ENCODE results near the gene MMEL1. TPM values are rescaled to one million over a fixed set of nuclear protein-coding genes. Genes with fewer than 3 reads are reported as not detected.

Gene MMEL1
- polyA plus RNA-seq, 3 donors = 3.2 to 3.7 (median 3.3) TPM

DNA sequence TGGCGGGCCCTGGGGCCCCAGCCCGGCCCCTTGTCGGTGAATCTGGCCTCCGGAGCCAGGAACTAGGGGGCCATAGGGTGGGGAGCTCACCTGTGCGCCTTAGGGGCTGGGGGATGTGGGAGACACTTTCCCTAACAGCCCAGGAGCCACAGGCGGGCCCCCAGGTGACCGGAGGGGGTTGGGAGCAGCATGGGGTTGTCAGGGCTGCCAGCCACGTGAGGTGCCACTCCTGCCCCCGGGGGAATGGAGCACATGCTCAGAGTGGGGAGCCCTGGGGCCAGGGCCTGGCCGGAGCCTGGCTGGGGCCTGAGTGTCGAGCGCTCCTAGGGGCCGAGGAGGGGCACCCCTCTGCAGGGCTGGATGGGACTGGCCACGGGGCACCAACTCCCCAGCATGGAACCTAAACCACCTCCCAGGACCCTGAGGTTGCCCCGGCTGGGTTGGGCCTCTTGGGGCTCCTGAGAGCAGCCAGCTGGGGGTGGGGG is 26.4 kb downstream of the MMEL1 start:
- no peak for DNase-seq

DNA sequence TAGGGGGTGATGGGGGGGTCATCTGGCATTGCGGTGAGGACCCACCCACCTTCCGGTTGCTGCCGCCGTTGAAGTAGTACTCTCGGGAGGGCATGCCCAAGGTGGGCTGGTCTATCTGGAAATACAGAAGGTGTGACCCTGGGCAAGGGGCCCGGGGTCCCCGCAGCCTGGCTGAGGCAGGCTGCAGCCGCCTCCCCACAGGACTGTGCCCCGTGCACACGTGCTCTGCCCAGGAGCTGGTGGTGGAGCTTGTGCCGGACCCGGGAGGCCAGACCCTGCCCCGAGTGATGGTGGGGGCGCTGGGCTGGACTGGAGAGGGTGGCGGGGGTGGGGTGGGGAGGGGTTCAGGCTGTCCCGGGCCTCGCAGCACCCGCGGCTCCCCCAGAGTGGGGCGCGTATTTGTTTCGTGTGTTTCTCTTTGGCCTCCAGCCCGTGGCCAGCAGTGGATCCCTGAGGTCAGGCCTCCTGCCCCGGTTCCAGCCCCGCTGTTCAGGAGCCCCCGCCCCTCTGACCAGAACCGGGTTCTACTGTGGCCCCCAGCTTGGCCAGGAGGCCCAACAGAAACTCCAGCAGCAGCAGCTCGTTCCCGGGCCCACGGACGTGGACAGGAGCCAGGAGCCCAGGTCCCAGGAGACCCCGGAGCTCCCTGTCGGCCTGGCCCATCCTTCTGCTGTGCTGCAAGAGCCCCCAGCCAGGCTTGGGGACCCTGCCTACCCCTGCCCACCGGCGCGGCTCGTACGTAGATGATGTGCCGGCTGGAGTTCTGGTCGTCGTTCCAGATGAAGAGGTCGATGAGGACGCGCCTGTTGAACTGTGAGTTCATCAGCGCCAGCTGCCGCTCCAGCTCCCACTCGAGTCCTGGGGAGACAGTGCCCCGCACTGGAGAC is 27.1 kb downstream of the MMEL1 start:
- DNase-seq = no peak

DNA sequence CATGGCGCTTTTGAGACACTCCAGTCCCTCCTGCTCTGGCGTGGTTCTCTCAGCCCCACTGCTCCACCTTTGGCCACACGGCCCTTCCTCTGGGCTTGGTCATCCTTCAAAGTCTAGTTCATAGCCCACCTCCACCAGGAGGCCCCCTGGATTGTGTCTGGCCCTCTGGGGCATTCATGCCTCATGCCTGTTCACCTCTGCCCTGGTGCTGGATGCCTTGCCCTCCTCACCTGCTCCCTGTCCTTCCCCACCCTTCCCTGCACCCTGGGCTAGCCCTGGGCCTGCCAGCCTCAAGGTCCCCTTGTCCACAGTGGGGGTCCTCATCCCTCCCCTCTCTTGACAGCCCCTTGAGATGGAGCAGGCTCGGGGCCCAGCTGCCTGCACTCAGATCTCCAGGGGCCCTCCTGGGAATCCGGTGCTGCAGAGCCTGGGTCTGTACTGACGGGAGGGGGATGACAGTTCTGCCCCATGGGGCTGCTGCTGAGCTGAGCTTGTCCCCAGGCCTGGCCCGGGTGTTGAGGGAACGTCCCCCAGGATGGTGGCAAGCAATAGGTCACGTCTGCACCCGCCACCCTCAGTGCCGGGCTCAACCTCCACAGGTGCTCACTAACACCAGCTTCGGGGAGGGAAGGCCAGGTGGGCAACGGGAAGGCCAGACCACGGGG is 27.8 kb downstream of the MMEL1 start:
- no peak for DNase-seq

DNA sequence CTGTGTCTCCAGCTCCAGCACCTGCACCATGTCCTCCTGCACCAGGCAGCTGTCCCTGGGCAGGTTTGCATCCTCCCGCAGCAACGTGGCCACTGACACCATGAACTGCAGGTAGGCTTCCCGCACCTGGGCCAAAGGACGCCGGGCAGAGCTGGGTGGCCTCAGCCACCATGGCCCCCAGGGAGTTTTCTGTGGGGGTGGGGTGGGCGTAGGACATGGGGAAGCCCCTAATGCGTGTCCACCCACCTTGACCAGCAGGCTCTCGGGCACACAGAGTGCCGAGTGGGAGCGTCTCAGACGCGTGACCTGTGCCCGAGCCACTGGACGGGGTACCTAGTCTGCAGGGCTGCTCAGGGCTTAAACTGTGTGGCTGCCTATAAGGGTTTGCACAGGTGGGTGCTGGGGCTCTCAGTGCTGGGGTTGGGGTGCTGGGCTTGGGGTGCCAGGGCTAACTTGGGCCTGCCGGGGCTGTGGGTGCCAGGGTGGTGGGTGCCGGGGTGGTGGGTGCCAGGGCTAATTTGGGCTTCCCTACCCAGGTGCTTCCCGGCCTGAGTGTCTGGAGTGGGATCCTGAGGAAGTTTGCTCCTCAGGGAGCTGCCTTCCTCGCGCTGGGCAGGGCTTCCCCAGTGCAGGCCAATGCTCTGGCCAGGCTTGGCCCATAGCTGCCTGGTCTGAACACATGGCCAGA is 28.5 kb downstream of the MMEL1 start:
- DNase-seq = no peak

DNA sequence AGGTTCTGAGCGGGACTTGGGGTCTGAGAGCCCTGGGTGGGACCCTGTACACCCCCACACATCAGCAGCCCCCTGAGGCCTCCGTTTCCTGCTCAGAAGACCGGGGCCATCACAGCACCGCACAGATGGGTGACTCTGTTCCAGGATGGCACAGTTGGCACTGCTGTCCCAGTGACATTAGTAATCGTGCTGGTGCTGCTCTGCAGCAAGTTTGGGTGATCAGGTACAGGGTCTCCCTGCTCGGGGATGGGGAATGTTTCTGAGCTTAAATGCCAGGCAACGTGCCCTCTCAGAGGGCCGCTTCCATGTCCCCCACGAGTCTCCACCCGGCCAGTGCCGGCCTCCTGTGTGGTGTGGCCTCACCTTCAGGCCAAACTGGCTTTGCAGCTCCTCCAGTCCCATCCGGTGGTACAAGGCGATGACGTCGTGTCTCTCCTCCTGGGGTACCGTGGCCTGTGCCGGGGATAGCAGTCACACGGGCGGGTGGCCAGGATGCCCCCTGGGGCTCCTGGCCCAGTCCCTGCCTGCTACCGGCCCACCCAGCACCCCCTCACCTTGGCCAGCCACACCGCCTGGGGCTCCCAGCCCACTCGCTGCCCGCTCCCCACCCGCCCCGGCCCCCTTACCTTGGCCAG is 29.2 kb downstream of the MMEL1 start:
- no peak for DNase-seq

DNA sequence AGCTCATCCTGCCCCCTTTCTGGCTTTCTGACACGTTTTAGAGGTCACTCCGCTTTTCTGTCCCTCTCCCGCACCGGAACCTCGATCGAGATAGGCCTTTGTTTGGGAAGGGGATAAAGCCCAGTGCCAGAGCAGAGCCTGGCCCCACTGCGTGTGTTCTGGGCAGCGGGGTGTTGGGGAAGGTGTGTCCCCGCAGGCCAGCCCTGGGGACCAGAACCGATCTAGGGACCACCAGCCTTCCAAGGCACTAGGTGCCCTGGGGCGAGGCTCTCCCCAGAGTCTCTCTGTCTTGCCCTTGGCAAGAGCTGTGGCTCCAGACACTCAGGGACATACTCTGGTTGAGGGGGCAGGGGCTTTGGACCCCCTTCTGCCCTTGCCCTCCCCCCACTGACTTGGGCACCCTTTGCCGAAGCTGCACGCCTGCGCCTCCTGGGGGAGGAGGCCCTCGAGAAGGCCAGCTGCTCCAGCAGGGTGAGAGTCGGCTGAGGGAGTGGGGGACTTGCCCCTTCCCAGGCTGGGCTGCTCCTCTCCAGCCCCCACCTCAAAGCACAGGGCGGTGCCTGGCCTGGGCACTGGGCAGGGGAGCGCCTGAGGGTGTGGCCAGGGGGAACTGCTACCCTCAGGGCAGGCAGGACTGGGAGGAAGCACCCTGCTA is 29.8 kb downstream of the MMEL1 start:
- DNase-seq = no peak

DNA sequence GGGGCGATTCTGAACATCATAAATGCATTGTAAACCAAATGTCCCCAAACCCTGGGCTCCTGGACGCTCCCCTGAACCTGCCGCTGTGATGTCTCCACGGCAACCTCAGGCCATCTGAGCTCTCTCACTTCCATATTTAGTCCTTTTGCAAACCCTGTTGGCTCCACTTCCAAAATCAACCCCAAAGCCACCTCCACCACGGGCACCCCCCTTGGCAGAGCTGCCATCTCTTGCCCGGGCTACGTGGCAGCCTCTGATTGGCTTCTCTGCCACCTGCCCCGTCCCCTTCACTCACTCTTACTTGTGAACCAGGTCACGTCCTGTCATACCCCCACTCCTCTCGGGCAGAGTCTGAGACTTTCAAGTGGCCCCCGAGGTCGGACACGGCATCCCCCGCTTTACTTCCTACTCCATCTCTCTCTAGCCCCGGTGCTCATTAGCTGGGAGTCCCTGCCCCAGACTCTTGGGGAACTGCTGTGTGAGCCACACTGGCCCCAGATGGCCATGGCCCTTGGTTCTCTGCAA is 30.4 kb downstream of the MMEL1 start:
- no peak for DNase-seq

DNA sequence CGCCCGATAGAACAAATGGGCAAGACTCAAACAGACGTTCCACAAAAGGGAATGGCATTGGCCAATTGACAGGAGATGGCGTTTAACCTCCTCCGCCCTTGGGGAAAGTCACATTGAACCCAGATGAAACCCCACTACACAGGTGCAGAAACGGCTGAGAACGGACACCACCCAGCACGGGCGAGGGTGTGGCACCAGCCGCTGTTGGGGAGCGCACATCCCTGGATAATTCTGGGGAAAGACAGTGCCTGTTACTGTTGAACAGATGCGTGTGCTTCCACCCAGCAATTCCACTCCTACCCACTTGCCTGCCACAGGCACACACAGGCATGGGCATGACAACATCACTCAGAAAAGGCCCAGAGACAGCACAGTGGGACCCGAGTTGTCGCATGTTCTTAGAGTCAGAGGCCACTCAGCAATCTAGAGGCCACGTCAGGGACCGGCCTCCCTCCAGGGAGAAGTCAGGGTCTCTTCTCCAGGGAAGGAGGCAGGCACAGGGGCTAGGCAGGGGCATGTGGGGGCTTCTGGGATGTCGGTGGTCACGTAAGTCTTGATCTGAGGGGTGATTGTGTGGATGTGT is 31.0 kb downstream of the MMEL1 start:
- DNase-seq = no peak

DNA sequence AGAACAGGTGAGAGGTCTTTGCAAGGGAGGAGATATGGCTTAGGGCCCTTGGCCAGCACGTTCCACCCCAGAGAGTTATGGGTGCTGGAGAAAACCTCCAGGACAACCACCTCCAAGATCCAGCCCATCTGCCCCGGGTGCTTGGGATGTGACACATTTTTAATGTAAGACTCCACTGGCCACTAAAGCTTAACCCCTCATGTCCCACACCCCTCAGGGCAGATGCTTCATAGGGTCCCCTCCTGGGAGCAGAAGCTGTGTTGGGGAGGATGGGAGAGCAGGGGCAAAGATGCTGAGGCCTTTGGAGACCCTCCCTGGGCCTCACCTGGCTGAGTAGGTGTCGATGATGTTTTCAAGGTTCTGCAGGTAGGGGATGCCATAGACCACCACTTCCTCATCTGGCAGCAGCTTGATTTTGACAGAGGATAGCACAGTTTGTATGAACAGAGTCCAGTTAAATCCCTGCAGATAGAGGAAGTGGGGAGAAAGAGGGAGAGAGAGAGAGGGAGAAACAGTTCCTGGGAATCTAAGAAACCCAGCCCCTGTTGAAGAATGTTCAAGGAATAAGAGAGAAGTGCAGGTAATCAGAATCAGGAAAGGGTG is 34.4 kb downstream of the MMEL1 start:
- DNase-seq = no peak

DNA sequence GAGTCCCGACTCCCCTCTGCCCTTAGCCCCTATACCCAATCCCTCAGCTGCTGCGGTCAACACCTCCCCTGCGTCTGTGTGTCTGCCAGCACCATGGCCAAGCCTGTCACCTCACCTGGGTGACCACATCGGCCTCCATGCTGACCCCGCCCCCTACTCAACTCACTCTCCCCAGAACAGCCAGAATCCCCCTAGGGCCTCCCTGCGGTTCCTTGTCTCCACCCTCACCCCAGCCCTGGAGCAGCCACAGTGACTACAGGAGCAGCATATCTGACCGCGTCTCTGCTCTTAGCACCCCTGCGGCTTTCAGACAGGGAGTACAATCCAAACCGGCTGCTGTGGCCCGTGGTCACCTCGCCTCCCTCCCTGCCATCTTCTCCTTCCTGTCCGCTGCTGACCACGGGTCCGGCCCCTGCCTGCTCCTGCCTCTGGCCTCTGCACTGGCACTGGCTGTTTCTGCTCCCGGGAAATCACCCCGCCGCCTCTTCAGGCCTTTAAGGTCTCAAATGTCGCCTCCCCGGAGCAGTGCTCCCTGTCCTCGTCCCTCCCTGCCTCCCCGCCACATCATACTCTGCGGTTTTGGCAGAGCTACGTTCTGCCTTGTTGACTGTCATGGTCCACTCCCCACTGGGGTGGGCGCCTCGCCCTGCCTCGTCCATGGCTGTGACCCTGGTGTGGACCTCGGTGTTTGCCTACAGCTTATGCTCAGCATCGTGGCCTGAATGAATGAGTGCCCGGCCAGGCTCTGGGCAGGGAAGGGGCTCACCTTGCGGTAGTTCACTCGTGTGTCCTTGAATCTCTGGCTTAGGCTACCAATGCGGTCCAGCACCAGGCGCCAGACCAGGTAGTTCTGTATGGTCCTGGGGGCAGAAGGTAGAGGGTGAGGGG is 35.1 kb downstream of the MMEL1 start:
- no peak for DNase-seq

DNA sequence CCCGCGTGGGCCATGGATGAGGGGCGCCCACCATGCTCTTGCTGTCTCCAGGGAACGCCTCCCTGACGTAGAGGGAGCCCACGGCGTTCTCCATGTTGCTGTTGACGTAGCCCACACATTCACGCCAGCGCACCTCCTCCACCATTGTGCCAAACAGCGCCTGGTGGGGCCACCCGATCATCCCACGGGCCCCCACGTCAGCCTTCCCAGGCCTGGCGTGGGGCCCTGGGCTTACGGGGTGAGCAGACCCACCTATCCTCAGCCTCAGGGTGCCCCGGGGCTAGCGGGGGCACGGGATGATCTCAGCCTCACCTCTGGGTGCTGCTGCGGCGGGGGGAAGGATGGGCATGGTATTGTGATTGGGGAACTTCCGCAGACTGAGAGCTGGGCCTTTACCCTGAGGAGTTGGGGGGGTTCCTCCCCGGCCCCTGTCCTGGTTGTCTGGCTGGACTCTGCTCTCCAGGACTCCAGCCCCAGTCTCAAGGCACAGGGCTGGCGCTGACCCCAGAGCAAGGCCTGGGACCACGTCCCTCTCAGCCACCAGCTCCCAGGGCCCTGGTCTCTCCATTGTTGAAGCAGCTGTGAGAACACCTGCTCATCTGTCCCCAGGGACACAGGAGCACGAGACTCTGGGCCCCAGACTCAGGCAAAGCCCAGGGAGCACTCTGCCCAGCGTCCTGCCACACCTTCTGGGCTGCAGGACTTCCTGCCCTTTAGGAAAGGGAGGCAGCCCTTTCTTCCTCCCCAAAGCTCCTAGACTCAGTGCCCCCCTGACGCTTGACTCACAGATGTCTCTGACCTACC is 36.1 kb downstream of the MMEL1 start:
- DNase-seq = no peak

DNA sequence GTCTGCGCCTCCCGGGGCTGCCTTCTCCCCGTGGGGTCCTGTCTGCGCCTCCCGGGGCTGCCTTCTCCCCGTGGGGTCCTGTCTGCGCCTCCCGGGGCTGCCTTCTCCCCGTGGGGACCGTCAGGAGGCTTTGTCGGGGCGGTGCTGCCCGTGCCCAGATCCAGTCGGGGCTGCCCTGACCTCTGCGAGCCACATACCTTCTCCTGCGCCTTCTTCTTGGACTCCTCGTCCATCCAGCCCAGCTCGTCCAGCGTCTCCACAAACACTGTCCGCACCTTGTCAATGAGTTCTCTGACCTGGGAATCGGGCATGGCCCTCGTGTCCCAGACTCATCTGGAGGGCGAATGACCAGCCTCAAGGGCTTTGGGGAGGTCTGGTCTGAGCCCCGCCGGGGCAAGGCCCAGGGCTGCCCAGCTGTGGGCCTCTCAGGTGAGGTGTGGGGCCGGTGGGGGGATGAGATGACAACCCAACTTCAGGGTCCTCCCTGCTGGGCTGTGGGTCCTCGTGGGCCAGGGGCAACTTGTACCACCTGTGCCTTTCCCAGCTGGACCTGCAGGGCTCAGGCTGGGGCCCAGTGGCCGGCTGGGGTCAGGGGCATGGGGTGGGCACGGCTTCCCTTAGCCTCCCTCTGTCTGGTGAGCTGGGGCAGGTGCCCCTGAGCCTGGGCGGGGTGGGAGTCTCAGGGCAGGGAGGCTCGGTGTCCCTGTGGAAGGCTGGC is 36.8 kb downstream of the MMEL1 start:
- DNase-seq = no peak

DNA sequence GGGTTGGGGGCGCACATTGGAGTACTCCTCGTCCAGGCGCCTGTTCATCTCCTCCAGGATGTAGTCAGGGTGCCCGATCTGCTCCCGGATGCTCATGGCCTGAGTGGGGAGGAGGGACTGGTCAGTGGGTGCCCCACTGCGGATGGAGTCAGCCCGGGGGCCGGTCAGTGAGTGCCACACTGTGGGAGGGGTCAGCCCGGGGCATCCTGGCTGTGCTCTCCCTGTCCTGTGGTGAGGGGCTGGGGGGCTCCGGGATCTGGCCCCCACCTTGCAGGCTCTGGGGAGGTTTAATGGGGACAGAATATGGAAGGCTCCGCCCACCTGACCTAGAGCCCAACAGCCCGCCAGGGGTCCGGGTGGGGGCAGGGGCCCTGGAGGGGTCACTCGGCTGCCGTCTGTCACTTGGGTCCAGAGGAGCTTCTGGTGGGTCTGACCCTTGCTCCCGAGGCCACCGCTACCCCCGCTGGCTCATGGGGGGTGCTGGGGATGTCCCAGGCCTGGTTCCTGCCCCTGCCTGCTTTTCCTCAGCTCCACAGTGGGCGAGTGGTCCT is 37.5 kb downstream of the MMEL1 start:
- DNase-seq = no peak

DNA sequence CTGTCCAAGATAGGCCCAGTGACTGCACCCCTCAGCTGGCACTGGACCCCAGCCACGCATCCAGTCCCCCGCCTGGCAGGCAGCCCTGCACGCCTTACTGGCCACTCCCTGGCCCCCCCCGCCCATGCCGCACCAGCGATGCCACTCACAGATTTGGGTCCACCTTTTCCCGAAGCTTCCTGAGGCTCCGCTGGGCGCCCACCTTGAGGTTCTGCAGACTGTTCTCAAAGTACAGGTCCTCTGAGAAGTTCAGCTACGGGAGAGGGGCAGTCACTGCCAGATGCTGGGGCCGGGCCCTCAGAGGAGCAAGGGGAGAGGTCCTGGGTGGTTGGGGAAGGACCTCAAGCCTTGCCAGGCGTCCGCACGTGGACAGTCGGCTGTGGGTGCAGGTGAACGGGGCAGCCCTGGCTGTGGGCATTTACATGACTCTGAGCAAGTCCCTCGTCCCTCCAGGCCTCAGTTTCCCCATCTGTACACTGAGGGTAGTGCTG is 38.1 kb downstream of the MMEL1 start:
- DNase-seq = no peak

DNA sequence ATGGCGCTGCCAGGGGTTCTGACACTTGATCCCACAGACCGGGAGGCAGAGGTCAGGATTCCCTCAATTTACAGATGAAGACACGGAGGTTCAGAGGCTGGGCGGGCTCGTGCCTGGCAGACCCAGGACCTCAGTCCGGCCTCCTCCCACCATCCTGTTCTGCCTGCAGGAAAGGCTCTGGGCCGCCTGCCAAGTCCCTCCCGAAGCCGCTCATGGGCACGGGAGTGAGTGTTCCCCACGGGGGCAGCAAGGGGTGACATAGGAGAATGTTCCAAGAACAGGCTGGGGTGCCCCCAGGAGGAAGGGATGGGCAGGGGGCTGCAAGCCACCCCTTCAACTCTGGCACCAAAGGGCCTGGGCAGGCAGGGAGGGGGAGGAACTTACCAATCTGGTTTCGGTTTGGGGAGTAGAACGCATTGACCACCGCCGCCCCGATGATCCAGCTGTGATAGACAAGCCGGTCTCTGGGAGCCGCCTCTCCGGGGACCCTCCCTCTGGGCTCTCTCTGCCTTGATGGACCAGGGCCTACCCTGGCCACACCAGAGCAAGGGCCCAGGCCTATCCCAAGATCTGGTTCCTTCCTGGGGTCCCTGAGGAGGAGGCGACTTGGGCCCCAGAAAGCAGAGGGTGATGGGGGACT is 38.7 kb downstream of the MMEL1 start:
- DNase-seq = no peak

DNA sequence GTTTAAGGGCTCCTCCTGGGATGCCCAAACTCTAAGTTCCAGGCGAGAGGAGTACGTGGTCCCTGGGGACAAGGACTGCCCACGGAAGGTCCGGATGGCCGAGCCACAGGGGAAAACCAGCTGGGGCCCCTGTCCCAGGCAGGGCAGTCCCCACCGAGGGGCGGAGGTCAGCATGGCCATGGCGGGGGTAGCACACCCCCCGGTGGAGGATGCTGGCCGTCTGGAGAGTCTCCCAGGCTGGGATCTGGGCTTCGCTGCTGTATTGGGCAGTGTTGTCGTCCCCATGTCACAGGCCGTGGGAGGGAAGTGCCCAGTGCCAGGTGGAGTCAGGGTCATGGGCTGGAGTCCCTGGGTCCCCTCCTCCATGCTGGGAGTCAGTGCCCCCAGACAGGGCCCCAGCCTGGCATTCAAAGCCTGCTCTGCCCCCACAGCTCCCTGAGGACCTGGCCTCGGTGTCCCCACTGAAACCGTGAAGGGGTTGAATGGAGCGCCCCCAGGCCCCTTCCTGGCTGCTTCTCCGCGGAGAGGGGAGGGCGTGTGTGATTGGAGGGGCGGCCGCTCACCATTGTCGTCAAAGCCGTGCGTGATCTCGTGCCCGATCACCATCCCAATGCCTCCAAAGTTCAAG is 39.5 kb downstream of the MMEL1 start:
- DNase-seq = no peak
